Stromal cell of bone marrow (primary cell): ENCODE measurements around the gene SDK2.

Experiments
- DNase-seq: peaks from one replicate; pipeline ENCODE4 v3.0.0-alpha.2; 2012; ENCODE audit warnings: low read depth

Gene SDK2

DNA sequence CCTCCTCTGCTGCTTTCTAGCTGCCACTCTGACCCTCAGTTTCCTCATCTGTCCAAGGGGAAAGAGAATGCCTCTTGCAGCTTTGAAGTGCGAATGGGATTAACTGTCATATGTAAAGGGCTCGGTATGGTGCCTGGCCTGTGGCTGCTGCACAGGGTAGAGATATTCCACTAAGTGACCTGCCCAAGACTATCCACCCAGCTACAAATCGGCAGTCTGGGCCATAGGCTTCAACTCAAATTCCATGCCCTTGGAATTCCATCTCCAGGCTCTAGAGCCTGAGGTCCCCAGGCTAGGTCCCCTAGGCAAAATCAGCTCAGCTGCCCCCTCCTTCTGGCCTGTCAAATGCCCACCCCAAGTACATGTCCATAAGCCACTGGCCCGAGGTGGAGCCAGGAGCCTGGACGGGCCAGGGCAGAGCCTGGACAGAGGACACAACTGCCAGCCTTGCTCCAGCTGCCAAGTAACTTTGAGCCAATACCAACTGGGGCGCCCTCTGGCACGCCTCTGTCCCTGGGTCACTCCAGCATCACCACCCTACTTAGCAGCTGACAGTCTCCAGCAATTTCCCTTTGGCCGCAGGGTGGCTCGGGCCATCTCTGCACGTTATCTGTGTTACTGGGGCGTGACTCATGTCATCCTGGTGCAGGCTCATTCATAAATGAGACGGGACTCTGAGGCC, 57.2 kb downstream of the SDK2 start:
- no peak for DNase-seq

DNA sequence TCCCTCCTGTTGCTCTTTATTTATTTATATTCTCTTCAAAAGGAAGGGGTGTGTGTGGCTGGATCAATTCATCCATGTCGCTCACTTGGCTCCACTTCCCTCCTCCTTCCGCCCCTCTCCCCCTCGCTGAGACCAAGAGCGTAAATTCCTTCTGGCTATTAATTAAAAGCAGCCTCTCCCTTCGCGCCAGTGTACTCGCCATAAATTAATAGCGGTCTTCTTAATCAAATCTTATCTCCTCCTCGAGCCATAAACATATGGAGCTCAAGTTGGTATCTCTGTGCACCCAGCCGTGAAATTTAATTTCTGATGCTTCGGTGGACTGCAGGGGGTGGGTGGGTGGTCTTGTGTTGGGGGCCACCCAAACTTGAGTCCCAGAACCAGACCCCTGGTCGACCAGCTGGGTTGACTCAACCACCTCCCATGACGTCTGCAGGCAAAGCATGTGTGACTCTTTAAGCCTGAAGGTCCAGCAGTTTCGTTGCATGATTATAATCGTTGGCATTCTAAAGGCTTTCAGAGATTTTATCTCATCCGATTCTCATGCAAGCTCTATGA, 57.9 kb downstream of the SDK2 start:
- no peak for DNase-seq

DNA sequence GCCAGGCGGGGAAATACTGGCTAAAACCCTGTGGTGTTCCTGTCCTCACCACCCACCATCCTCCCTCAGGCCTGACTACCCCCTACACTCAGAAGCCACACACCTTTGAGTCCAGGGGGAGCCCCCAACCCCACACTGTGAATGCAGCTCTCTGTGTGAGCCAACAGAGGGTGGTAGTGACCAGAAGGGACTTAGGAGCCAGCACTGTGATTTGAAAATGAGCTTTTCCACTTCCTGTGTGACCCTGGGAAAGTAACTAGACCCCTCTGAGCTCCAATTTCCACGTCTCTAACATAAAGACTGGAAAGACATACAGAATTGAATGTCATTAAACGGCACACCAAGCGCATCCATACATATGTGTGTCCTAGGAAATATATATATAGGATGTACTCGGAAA, 58.7 kb downstream of the SDK2 start:
- DNase-seq = no peak

DNA sequence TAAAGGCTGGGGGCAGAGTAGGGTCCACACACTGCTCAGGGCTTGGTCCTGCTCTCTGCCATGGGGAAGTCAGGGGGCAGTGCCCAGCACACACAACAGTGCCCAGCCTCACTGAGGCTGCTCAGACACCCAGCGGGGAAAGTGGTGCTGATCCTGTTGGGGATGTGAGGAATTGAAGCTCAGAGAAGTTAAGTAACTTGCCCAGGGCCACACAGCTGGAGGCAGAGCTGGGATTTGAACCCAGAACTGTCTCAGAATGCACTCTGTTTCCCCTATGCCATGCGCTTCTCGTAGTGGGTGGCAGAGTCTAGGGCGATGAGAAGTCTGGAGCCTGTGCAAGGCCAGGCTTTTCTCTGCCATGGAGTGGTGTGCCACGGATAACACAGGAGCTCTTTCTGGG, 59.3 kb downstream of the SDK2 start:
- DNase-seq = no peak

DNA sequence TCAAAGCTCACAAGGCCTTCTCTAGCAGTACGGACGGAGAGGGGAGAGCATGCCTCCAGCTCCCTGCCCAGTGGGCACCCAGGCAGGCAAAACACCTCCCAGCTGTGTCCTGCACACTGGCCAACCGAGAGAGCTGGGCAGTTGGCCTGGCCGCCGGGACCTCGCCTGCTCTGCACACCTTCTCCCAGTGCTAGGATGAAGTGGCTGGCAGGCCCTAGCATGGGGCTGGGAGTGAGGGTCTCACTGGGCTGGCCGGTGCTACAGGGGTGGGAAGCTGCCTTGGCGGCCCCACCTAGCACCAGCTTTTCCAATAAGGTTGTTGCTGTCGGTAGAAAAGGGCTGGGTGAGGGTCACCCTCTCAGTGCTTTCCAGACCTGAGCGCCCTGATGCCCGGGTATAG, 60.2 kb downstream of the SDK2 start:
- no peak for DNase-seq

DNA sequence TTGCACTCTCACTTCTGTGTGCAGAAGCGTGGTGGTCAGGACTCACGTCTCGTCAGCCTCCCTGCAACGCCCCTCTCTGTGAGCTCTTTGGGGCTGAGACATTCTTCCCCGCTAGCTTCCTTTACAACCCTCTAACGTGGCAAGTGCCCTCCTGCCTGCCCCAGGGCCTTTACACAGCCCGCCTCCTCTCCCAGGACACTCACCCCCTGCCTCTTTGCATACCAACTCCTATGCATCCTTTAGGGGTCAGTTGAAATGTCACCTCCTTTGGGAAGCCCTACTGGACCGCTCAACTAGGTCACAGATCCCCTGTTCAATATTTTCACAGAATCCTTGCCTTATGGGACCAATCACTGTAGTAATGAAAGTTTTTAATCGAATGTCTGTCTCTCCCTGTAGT, 61.4 kb downstream of the SDK2 start:
- no peak for DNase-seq

DNA sequence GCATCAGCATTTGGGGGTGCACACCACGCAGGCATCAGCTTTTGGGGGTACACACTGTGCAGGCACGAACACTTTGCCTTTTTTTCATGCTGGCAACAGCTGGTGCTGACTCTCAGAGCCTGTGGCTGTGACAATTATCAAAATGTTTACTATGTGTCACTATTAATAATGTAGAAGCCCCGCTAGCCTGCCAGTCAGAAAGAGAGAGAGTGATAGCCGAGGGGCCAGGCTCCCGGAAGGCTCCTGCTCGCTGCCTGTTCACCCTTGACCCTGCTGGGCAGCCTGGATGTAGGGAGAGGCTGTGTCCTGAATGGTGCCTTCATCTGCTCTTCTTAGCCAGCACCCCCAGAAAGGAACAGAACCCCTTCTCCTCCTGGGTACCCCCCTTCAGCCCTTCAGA, 61.9 kb downstream of the SDK2 start:
- DNase-seq = no peak

DNA sequence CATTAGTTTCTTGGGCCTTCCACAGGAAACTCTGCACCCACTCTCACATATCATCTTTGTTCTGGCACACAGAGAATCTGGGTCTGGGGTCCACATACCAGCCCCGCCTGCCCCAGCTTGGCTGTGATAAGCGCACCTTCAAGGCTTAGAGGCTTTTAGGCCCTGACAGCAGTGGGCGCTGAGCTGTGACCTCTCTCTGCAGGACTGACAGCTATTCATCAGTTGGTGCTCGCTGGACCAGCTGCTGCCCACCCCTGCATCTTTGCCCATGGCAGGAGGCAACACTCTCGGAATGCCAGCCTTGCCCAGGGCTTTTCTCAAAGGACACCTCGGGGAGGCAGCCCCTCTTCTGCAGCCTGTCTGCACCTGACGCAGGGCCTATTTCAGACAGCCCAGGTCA, 62.9 kb downstream of the SDK2 start:
- DNase-seq = no peak

DNA sequence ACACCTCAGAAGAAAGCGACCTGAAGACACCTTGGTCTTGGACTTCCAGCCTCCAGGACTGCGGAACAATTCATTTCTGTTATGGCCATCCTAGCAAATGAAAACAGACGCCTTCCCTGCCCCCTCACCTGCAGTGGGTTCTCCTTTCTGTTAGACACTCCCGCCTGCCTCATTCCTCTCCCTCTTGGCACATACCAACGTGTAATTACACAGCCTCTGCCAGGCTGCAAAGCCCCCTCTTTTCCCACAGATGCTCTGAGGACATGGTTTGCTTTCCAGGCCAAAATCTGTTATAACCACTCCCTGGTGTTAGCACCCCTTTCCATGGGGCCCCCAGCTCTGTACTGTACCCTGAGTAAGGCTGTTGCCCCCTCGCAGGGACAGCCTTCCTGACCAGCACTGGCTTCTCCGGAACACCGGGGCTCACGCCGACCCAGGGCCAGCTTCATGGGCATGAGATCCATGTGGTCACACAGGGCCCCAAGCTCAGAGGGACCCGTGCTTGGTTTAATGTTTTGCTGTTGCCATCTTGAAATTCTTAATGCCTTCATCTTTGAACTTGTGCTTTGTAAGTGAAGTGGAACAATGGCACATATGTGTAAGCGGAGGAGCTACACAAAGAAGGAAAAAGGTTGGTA, 64.1 kb downstream of the SDK2 start:
- no peak for DNase-seq

DNA sequence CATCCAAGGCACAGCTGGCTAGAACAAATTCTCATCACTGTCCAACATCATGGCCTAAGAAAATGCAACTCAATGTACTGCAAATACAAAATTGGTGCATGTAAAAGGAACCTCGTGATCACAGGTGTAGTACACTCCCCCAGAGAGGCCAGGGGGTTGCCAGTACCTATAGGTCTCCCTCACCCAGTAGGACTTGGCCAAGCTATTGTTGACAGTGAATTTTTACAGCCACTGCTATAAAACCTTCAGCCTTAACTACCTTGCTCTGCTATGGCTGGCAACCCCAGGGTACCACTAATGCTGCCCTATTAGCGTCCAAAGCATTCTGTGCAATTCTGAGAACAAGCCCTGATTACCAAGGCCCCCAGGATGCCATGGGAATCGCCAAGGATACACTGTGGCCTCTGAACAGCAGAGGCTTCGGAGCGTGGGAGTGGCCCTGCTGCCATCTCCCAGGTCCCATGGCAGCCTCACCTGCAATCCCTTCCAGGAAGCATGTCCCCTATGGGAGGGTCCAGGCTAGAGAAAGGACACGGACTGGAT, 67.6 kb downstream of the SDK2 start:
- no peak for DNase-seq

DNA sequence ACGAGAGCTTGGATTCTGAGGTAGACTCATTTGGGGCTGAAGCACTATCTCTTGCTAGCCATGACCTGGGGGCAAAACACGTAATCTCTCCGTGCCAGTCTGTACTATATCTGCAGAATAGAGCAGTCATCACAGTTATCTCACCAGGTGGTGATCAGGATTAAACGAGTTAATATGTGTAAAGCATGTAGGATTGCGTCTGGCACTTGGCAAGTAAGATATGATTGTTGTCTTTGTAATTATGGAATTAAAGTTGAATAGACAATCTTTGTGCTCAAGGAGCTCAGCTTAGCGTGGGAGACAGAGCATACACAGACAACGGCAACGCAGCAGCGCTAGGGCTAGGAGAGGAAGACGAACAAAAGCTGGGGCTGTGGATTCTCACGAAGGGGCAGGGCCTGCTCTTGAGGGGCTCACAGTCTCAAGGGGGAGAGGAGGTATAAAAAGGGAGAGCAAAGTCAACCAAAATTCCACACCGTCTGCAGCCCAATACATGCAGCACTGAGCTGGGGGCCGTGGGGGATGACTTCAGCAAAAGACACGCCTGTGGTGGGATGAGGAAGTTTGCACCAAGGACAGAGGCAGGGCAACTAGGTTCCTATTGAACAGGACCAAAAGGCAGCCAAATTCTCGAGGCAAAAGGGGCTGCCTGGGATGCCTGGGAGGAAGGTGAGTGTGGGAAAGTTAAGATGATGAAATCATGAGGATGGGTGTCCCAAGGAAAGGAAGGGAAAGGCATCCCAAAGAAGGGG, 68.6 kb downstream of the SDK2 start:
- no peak for DNase-seq

DNA sequence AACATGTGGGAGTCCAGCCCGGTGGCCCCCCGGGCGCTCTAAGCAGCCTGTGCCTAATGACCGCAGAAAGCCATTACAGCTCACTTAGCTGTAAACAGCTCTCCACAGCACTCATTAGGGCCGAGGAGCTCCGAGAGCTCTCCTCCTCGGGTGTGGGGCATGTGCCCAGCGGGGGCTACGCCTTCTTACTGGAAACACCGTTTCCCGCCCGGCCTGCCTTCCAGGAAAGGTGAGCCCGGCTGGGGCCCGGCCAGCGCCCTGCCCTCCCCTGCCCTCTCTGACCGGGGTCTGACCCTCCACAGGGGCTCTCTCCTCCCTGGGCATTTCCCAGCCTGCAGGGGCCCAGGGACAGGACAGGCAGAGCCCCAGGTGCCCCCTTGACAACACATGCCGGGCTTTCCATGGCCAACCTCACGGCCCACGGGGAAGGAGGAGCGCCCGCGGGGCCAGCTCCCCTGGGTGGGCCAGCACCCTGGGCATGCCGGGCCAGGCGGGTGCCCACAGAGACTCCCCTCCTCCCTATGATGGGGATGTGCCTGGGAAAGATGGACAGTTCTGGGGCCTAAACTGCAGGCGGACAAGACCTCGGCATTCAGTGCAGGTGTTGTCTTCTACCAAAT, 72.6 kb downstream of the SDK2 start:
- no peak for DNase-seq

DNA sequence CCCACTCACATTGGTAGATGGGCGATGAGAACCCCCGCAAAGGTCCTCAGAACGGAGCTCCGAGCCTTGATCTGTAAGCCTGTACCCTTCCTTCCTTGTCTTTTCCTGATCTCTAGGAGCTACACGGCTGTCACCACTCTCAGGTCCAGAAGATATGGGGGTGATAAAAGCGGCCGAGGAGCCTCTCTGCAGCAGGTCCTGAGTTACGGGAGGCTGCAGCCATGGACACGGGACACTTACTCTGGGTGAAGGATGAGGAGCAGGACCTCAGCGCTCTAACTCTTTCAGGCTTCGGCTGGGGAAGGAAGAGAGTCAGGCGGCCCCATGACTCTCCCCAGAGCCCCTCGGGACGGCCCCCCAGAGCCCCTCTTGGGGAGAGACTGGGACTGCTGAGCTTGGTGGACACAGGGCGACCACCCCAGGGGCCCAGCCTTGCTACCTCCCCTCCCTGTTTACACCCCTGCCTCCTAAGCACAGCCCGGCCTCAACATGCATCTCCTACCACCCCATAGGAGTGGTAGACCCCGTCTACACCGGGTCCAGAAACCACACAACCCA, 74.4 kb downstream of the SDK2 start:
- DNase-seq = no peak

DNA sequence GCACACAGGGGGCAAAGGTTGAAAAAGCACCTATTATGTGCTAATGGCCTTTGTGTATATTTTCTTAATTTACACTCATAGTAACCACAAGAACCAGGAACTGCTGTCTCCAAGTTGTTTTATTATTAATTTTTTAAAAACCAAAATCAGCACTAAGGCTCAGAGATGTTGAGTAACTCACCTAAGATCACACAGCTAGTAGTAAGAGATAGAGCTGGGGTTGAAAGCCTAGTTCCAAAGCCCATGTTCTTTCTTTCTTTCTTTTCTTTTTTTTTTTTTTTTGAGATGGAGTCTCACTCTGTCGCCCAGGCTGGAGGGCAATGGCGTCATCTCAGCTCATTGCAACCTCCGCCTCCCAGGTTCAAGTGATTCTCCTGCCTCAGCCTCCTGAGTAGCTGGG, 75.3 kb downstream of the SDK2 start:
- DNase-seq = no peak

DNA sequence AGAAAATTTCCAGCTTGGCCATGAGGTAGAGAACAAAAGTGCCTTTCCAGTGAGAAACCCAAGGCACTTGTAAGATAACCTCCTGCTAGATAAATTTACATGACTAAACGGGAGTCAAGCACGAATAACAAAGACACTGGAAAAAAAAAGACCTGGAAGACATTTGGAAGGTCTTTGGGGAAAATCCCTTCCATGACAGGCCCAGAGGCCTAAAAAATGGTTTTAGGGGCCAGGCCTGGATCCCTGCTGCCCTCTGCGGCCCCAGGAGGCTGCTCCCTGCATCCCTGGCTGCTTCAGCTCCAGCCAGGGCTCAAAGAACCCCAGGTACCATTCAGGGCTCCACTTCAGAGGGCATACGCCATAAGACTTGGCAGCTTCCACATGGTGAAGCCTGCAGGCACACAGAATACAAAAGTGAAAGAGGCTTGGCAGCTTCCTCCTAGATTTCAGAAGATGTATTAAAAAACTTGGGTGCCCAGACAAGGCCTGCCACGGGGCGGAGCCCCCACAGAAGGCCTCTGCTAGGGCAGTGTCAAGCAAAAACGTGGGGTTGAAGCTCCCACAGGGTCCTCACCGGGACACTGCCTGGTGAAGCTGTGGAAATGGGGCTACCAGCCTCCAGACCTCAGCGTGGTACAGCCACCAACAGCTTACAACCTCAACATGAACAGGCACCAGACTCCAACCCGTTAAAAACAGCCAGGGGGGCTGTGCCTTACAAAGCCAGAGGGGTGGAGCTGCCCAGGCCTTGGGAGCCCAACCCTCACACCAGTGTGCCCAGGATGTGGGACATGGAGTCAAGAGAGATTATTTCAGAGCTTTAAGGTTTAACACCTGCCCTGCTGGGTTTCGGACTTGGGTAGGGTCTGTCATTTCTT, 77.1 kb downstream of the SDK2 start:
- DNase-seq = no peak

DNA sequence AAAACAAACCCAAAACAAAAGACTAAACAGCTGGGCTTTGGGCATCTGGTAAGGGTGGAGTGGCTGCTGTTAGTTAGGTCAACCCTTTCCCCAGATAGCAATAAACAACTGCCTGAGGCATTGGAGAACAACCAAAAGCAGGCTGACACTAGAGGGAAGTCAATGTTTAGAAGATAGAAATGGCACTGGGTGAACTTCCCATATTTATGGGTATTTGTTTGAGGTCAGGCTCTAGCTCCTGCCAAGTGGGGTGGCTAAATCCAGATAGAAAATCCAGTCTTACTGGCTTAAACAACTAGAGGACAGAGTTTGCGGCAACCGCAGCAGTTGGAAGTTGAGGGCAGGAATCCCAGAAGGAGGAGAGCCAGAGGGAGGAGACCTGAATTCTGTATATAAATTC, 79.4 kb downstream of the SDK2 start:
- no peak for DNase-seq

DNA sequence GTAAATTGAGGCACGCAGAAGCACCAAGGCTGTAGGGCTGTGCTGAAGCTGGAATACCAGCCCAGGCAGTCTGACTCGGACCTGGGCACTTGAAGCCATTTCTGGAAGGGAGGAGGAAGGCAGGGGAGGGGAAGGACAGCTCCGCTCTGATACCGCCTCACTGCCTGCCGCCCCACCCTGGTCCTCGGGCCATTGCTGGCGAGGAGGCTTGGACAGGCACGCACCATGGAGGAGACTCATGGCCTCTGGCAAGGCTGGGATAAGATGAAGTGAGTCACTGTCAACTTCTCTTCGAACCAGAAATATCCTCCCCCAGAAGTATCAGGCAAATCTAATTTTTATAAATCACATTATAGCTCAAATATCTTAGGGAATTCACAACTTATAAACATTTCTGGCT, 81.3 kb downstream of the SDK2 start:
- DNase-seq = no peak

DNA sequence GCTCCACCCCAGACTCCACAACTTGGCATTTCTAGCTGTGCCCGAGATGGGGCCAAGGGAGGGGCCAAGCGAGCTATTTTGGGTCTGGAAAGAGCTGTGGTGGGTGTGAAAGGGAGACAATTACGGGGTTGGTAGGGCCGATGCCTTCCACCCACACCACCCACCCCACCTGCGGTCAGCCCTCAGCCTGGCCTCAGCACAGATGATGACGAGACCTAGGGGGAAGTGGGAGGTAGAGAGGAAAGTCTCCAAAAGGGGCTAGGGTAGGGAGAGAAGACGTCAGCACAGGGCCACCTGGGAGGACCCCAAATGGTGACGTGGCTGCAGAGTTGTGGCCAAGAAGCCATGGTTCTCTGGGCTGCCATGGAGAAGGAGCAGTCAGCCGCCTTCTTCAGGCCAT, 83.1 kb downstream of the SDK2 start:
- no peak for DNase-seq

DNA sequence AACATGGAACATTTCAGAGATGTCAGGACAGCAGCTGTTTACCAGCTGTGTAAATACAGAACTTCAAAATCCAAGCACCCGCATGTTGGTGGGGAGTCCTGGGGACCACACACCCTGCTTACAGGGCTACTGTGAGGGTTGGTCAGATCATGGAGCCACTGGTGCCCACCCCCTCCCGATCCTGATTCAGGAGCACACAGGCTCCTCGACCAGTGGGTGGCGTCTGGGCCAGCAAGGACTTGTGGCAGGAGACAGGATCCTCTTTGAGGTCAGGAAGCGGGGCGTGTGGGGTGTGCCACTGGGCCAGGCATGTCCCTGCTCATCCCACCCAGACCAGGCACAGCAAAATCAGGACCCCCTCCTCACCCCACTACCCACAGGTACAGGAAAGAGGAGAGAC, 83.6 kb downstream of the SDK2 start:
- DNase-seq = no peak

DNA sequence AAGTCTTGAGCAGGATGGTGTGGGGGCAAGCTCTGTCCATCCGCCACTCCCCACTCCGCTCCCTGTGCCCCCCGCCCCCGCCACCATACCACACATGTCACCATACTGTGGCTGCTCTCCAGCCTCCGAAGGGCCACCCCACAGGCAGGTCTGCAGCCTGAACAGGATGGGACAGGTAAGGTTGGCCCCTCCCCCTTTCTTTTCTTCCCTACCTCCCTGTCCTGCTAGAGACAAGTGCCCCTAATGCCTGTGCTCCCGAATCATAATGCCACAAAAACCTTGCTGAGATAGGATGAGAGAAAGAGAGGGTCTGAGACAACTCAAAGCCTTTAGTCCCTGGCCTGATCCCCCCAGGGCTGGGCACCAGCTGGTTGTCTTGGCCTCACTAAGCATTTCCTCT, 84.7 kb downstream of the SDK2 start:
- no peak for DNase-seq
